ENCODE results near the gene TYW1B. TPM values are rescaled to one million over a fixed set of nuclear protein-coding genes. Genes with fewer than 3 reads are reported as not detected.
A peak's percentile ranks its signal among the peaks of the same experiment; 100 is the strongest.
"Not testable (repeated sequence)": the region's sequence is repeated elsewhere in the genome, so short reads cannot be mapped to it uniquely, and the experiment has no call there.

The TYW1B gene
- total RNA-seq, 2 donors from 2014 or later: 4.8 TPM

DNA sequence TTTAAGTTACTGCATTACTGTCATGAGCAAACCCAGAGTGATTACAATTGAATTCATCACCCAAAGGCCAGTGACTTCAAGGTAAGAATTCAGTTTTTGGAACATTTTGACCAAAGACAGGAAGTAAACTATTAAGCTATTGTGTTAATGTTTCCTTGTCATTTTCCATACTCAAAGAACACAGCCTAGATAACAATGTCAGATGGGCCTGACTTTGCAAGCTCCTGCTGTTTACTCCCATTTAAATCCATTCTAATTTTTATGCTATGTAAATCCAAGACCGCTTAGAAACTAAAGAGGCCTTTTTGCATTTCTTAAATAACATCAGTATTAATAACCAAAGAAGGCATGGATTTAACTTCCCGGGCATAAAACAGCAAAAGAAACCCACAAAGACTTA, 136.6 kb downstream of the TYW1B start:
- not testable (repeated sequence) for H3K27me3 Mint-ChIP-seq; H3K27ac Mint-ChIP-seq; H3K4me1 Mint-ChIP-seq; H3K36me3 Mint-ChIP-seq (ENCODE audit: low read depth); H3K9me3 ChIP-seq (ENCODE audit: control insufficient read depth, low read length, poor library complexity, severe bottlenecking); H3K4me3 Mint-ChIP-seq; DNase-seq; ATAC-seq

GRCh38 chr7:72690177-72690576, 137.8 kb downstream of the TYW1B start:
- DNase-seq; H3K36me3 Mint-ChIP-seq (ENCODE audit: low read depth); H3K9me3 ChIP-seq (ENCODE audit: control insufficient read depth, low read length, poor library complexity, severe bottlenecking); H3K4me1 Mint-ChIP-seq; H3K4me3 Mint-ChIP-seq; H3K27ac Mint-ChIP-seq; H3K27me3 Mint-ChIP-seq; ATAC-seq: not testable (repeated sequence)

DNA sequence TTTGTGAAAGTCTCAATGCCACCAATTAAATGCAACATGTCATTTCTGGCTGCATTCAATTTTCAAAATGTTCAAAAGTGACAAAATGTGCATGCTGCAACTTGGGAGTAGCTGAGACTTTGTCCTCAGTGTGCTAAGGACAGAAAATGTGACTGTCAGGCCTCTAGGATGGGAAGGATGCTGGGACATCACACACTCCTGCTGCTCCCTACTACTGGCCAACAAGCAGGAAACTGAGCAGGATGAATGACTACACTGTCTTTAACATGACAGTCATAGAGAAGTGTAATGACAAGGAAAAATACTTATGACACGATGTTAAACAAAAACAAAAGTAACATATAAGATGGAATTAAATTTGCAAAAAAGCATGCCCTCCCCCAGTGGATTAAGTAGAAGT, 138.7 kb downstream of the TYW1B start:
- H3K27me3 Mint-ChIP-seq; ATAC-seq; H3K4me3 Mint-ChIP-seq; H3K9me3 ChIP-seq (ENCODE audit: control insufficient read depth, low read length, poor library complexity, severe bottlenecking); DNase-seq; H3K4me1 Mint-ChIP-seq; H3K27ac Mint-ChIP-seq; H3K36me3 Mint-ChIP-seq (ENCODE audit: low read depth): not testable (repeated sequence)

DNA sequence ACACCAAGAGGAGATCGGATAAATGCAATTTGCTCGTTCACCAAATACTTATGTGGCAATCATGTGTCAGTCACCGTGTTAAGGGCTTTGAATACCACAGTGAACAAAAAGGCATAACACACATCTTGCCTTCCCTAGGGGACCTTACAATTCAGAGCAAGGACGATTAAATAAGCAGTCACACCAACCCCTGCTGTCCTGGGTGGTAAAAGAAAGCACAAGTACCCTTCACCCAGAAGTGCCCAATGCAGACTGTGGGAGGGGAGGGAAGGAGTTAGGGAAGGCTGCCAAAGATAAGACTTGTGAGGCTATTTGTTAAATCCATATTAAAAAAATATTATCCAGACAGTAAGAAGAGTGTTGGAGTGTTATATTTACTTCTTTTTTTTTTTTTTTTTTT, 146.8 kb downstream of the TYW1B start:
- H3K4me3 Mint-ChIP-seq; H3K27me3 Mint-ChIP-seq; H3K36me3 Mint-ChIP-seq (ENCODE audit: low read depth); H3K27ac Mint-ChIP-seq; H3K9me3 ChIP-seq (ENCODE audit: control insufficient read depth, low read length, poor library complexity, severe bottlenecking); ATAC-seq; DNase-seq: not testable (repeated sequence)
- H3K4me1 Mint-ChIP-seq: peaks cover 20% of the 10 kb centered on the region

DNA sequence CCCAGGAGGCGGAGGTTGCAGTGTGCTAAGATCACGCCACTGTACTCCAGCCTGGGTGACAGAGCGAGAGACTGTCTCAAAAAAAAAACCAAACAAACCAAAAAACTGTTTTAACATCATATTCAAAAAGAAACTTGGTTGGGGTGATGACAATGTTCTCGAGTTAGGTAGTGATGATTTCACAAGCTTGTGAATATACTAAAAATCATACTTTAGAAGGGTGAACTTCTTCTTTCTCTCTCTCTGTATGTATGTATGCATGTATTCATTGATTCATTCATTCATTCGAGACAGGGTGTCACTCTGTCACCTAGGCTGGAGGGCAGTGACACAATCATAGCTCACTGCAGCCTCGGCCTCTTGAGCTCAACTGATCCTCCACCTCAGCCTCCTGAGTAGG, 151.1 kb downstream of the TYW1B start:
- H3K27me3 Mint-ChIP-seq; H3K36me3 Mint-ChIP-seq (ENCODE audit: low read depth); DNase-seq; H3K4me1 Mint-ChIP-seq; H3K4me3 Mint-ChIP-seq; ATAC-seq; H3K9me3 ChIP-seq (ENCODE audit: control insufficient read depth, low read length, poor library complexity, severe bottlenecking); H3K27ac Mint-ChIP-seq: not testable (repeated sequence)

DNA sequence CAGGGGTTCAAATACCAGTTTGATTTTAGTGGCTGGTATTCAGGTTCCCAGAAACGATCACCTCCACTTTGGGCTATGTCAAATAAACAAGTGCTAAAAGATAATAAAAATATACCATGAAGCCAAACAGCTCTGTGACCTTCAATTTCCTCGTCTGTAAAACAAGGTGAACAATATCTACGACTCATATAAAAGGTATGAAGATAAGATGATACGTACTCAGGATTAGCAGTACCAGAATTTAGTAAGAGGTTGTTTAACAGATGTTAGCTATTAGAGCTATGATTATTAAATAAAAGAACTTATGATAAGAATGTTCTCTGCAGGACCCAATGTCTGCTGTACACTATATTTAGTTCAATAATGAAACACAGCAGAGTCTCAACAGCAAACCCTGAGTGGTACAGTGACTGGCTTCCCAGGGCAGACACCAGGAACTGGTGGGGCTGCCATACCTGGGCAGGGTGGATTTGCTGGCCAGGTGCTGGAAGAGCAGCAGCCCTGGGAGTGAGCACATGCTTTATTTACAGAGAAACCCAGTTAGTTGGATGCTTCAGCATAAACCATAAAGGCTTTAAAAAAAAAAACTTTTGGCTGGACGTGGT, 151.8 kb downstream of the TYW1B start:
- H3K4me1 Mint-ChIP-seq, DNase-seq, H3K27ac Mint-ChIP-seq: not testable (repeated sequence)

DNA sequence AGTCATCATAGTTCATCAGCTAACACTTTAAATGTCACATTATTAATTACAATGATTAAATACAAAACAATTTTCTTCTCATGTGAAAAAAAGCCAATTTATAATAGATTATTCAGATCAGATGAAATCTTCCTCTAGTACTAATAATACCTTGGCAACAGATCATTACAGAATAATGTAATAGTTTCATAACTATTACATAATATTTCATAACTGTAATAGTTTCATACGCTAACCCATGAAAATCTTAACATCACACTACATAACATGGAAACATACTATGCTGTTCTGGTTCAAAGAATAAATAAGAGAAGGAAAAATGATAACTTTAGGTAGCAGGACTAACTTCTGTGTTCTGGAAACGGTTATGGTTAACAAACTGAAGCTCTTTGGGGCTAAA, 152.3 kb downstream of the TYW1B start:
- H3K36me3 Mint-ChIP-seq (ENCODE audit: low read depth); H3K4me1 Mint-ChIP-seq; ATAC-seq; H3K27ac Mint-ChIP-seq; H3K27me3 Mint-ChIP-seq; DNase-seq; H3K9me3 ChIP-seq (ENCODE audit: control insufficient read depth, low read length, poor library complexity, severe bottlenecking); H3K4me3 Mint-ChIP-seq: not testable (repeated sequence)

More for the DNA sequence above, 151.8 kb downstream of the TYW1B start:
- H3K4me3 Mint-ChIP-seq; H3K27me3 Mint-ChIP-seq; ATAC-seq; H3K36me3 Mint-ChIP-seq (ENCODE audit: low read depth); H3K9me3 ChIP-seq (ENCODE audit: control insufficient read depth, low read length, poor library complexity, severe bottlenecking): not testable (repeated sequence)

DNA sequence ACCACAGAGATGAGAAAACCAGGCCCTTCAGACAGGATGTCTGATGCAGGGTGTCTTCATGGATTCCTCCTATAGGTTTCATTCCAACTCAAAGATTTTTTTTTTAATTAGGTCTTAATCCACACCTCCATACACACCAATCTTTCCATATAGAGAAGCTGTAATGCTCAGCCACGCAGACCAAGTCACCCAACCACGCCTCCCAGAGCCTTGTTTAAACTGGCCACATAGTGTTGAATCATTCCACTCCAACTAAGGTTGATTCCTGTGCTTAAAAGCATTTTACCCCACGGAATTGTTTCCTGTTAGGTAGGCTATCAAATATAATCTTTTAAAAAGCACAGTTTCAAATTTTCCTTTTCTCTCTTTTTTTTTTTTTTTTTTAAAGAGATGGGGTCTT, 153.6 kb downstream of the TYW1B start:
- Mint-ChIP-seq H3K4me1 (peaks cover 3% of the 10 kb centered on the region), H3K4me3 (no peak overlapping the region), H3K27me3 (no peaks in the 10 kb centered on the region), H3K27ac (no peak overlapping the region), H3K36me3 (ENCODE audit: low read depth) (peaks cover 2% of the 10 kb centered on the region)
- DNase-seq: no peak
- H3K9me3 ChIP-seq (ENCODE audit: control insufficient read depth, low read length, poor library complexity, severe bottlenecking): no peaks in the 10 kb centered on the region
- ATAC-seq: no peak

GRCh38 chr7:72670850-72671249, 157.2 kb downstream of the TYW1B start:
- not testable (repeated sequence) for H3K36me3 Mint-ChIP-seq (ENCODE audit: low read depth); H3K4me3 Mint-ChIP-seq; ATAC-seq; DNase-seq; H3K4me1 Mint-ChIP-seq; H3K9me3 ChIP-seq (ENCODE audit: control insufficient read depth, low read length, poor library complexity, severe bottlenecking); H3K27me3 Mint-ChIP-seq; H3K27ac Mint-ChIP-seq

DNA sequence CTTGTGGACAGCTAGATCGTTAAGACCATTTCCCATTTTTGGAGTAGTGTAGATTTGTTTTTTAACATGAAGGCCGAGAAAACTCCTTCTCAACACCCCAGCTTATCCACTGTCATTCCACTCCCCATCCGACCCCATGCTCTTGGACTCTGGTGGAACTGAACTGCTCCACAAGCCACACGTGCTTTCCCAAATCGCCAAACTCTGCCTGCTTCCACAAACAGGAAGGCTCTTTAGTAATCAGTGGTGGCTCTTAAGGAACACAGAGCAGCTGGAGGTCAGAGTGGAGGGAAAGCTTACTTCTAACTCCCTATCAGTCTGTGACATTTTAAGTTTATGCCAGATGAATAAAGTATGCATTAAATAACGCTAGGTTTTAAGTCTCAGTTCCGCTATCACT, 159.6 kb downstream of the TYW1B start:
- H3K36me3 Mint-ChIP-seq (ENCODE audit: low read depth); DNase-seq; H3K9me3 ChIP-seq (ENCODE audit: control insufficient read depth, low read length, poor library complexity, severe bottlenecking); H3K27ac Mint-ChIP-seq; H3K4me1 Mint-ChIP-seq; H3K4me3 Mint-ChIP-seq; H3K27me3 Mint-ChIP-seq; ATAC-seq: not testable (repeated sequence)

DNA sequence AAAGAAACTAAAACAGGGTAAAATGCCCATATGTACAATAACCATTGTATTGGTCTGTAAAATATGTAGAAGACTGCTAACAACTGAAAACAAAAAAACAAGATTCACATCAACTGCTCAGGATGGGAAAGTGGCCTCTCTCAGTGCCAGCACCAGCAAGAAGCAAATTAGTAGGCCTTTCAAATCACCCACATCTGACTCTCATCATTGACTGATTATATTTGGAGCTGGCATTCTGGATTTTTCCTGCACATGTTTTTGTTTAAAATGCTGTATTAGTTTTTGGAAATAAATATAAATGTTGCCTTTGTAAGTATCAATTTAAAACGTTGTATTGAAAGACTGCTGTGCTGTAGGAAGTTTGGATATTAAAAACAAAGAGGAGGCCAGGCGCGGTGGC, 161.0 kb downstream of the TYW1B start:
- not testable (repeated sequence) for ATAC-seq; H3K27ac Mint-ChIP-seq; H3K27me3 Mint-ChIP-seq; H3K9me3 ChIP-seq (ENCODE audit: control insufficient read depth, low read length, poor library complexity, severe bottlenecking); H3K36me3 Mint-ChIP-seq (ENCODE audit: low read depth); DNase-seq; H3K4me3 Mint-ChIP-seq; H3K4me1 Mint-ChIP-seq

- not testable (repeated sequence) for H3K27ac Mint-ChIP-seq; H3K4me3 Mint-ChIP-seq; H3K9me3 ChIP-seq (ENCODE audit: control insufficient read depth, low read length, poor library complexity, severe bottlenecking); H3K27me3 Mint-ChIP-seq; H3K4me1 Mint-ChIP-seq; DNase-seq
- H3K36me3 Mint-ChIP-seq (ENCODE audit: low read depth): peaks cover 10% of the 10 kb centered on the region
- peak; percentile 33 for ATAC-seq
Measured at GRCh38 chr7:72648574-72648973, 179.4 kb downstream of the TYW1B start.

- H3K9me3 ChIP-seq (ENCODE audit: control insufficient read depth, low read length, poor library complexity, severe bottlenecking); H3K4me3 Mint-ChIP-seq; H3K36me3 Mint-ChIP-seq (ENCODE audit: low read depth); ATAC-seq; H3K4me1 Mint-ChIP-seq; H3K27me3 Mint-ChIP-seq; H3K27ac Mint-ChIP-seq; DNase-seq: not testable (repeated sequence)
Measured at GRCh38 chr7:72643708-72644107, 184.3 kb downstream of the TYW1B start.

DNA sequence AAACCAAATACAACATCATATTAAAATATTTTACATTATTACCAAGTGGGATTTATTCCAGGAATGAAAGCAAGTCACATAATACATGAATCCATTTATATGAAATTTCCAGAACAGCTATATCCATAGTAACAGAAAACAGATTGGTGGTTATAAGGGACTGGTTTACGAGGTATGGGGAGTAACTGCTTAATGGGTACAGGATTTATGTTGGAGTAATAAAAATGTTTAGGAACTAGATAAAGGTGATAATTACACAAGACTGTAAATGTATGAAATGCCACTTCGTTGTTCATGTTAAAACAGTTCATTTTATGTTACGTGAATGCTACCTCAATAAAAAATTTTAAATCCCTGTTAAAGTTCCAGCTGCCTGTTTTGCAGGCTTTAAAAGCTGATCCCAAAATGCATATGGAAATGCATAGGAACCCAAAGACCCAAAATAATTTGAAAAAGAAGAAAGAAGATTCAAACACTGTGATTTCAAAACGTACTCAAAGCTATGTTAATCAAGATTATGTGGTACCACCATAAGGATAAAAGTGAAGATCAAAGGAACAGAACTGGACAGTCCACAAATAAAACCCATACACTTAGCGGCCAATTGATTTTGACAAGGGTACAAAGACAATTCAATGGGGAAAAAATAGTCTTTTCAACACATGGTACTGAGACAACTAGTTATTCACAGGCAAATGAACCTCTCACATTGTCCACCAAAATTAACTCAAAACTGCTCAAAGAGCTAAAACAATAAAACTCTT, 186.3 kb downstream of the TYW1B start:
- not testable (repeated sequence) for H3K27ac Mint-ChIP-seq; H3K4me1 Mint-ChIP-seq; DNase-seq; H3K27me3 Mint-ChIP-seq; H3K9me3 ChIP-seq (ENCODE audit: control insufficient read depth, low read length, poor library complexity, severe bottlenecking); H3K36me3 Mint-ChIP-seq (ENCODE audit: low read depth); ATAC-seq; H3K4me3 Mint-ChIP-seq
